Osteoblast (primary cell): ENCODE data around the gene GALNT4. TPM values are rescaled to one million over a fixed set of nuclear protein-coding genes. Genes with fewer than 3 reads are reported as not detected.

Experiments used
- DNase-seq: peaks from one replicate; pipeline ENCODE4 v3.0.0; 2011; ENCODE audit warnings: low spot score, mixed read lengths; ENCODE audit not compliant: insufficient read length; ENCODE audit errors: missing footprints
- H2AFZ ChIP-seq: 2 replicates; pipeline ENCODE4 v1.6.0; 2011; ENCODE audit warnings: mild to moderate bottlenecking, low read length
- H3K27ac ChIP-seq: 2 replicates; pipeline ENCODE4 v1.5.1; 2011; ENCODE audit warnings: mild to moderate bottlenecking, low read depth, low read length, moderate library complexity
- H3K27me3 ChIP-seq: 2 replicates; pipeline ENCODE4 v1.6.0; 2012; ENCODE audit warnings: mild to moderate bottlenecking, control low read depth, inconsistent platforms, low read length, moderate library complexity; ENCODE audit not compliant: insufficient read depth
- H3K36me3 ChIP-seq: 2 replicates; pipeline ENCODE4 v1.5.1; 2011; ENCODE audit warnings: mild to moderate bottlenecking, low read length, control low read depth, moderate library complexity; ENCODE audit not compliant: insufficient read depth
- H3K4me1 ChIP-seq: 2 replicates; pipeline ENCODE4 v1.5.1; 2011; ENCODE audit warnings: mild to moderate bottlenecking, low read length, control low read depth, moderate library complexity; ENCODE audit not compliant: insufficient read depth
- H3K4me2 ChIP-seq: 2 replicates; pipeline ENCODE4 v1.6.0; 2011; ENCODE audit warnings: mild to moderate bottlenecking, low read length; ENCODE audit not compliant: insufficient read depth
- H3K4me3 ChIP-seq: fragments of 200-600 bp; sonication (generic); 3 replicates; pipeline ENCODE4 v1.5.1; 2012; ENCODE audit warnings: mild to moderate bottlenecking, low read length, inconsistent platforms; ENCODE audit not compliant: insufficient read depth
- H3K79me2 ChIP-seq: 2 replicates; pipeline ENCODE4 v1.6.0; 2012; ENCODE audit warnings: mild to moderate bottlenecking, low read length, control low read depth, inconsistent platforms; ENCODE audit not compliant: insufficient read depth
- H3K9me3 ChIP-seq: 2 replicates; pipeline ENCODE4 v1.5.1; 2011; ENCODE audit warnings: low read depth, low read length, control low read depth
- H4K20me1 ChIP-seq: 2 replicates; pipeline ENCODE4 v1.6.0; 2012; ENCODE audit warnings: mild to moderate bottlenecking, low read length, control low read depth; ENCODE audit not compliant: insufficient read depth
- CTCF ChIP-seq: IDR thresholded peaks from 2 replicates; pipeline ENCODE4 v1.5.1; 2011; ENCODE audit warnings: mild to moderate bottlenecking, low read depth, low read length, moderate library complexity; ENCODE audit errors: extremely low read depth
- total RNA-seq: library from RNA; depleted of rRNA; stranded (reverse); fragments of >200 nt; gene quantifications from 2 replicates; pipeline ENCODE4 v1.2.3, GENCODE V29; 2012

GALNT4 gene
- total RNA-seq, 1 donor, result 9.4 TPM

- no peaks in the 10 kb centered on the region for H3K36me3 ChIP-seq
- H3K9me3 ChIP-seq, result no peaks in the 10 kb centered on the region
- no peak overlapping the region for H3K4me3 ChIP-seq
- no peaks in the 10 kb centered on the region for H3K4me1 ChIP-seq
- no peaks in the 10 kb centered on the region for H4K20me1 ChIP-seq
- no peak for TF ChIP-seq CTCF
- H2AFZ ChIP-seq, result no peak overlapping the region
- no peak for DNase-seq
- no peaks in the 10 kb centered on the region for H3K79me2 ChIP-seq
- H3K4me2 ChIP-seq, result no peak overlapping the region
- H3K27ac ChIP-seq, result no peak overlapping the region
- H3K27me3 ChIP-seq, result no peaks in the 10 kb centered on the region
Measured at GRCh38 chr12:89484470-89484869, 40.1 kb downstream of the GALNT4 start.

- H4K20me1 ChIP-seq, result no peaks in the 10 kb centered on the region
- no peaks in the 10 kb centered on the region for H3K79me2 ChIP-seq
- H3K4me3 ChIP-seq, result no peak overlapping the region
- no peak overlapping the region for H3K4me2 ChIP-seq
- H3K27me3 ChIP-seq, result no peaks in the 10 kb centered on the region
- no peak for TF ChIP-seq CTCF
- H3K27ac ChIP-seq, result no peak overlapping the region
- H2AFZ ChIP-seq, result no peak overlapping the region
- H3K36me3 ChIP-seq, result no peaks in the 10 kb centered on the region
- DNase-seq, result no peak
- H3K4me1 ChIP-seq, result no peaks in the 10 kb centered on the region
- no peaks in the 10 kb centered on the region for H3K9me3 ChIP-seq
Measured at GRCh38 chr12:89481213-89481914, 43.2 kb downstream of the GALNT4 start.

GRCh38 chr12:89479982-89480381 lies 44.6 kb downstream of the GALNT4 start:
- H3K9me3 ChIP-seq, result no peaks in the 10 kb centered on the region
- H2AFZ ChIP-seq, result no peak overlapping the region
- H4K20me1 ChIP-seq, result no peaks in the 10 kb centered on the region
- no peaks in the 10 kb centered on the region for H3K36me3 ChIP-seq
- no peaks in the 10 kb centered on the region for H3K79me2 ChIP-seq
- no peak for TF ChIP-seq CTCF
- DNase-seq, result no peak
- H3K4me1 ChIP-seq, result peaks cover 2% of the 10 kb centered on the region
- H3K27me3 ChIP-seq, result no peaks in the 10 kb centered on the region
- no peak overlapping the region for H3K4me3 ChIP-seq
- no peak overlapping the region for H3K27ac ChIP-seq
- no peak overlapping the region for H3K4me2 ChIP-seq

GRCh38 chr12:89477633-89478279 lies 46.8 kb downstream of the GALNT4 start:
- Histone ChIP-seq H3K27ac (no peak overlapping the region), H2AFZ (no peak overlapping the region), H3K4me2 (no peak overlapping the region), H3K36me3 (no peaks in the 10 kb centered on the region), H3K4me3 (no peak overlapping the region), H3K79me2 (no peaks in the 10 kb centered on the region), H4K20me1 (no peaks in the 10 kb centered on the region), H3K9me3 (no peaks in the 10 kb centered on the region), H3K4me1 (peaks cover 3% of the 10 kb centered on the region), H3K27me3 (no peaks in the 10 kb centered on the region)
- DNase-seq, result no peak
- no peak for TF ChIP-seq CTCF
